T-helper 17 cell (primary cell): ENCODE data around the gene NXNL1. TPM values are rescaled to one million over a fixed set of nuclear protein-coding genes. Genes with fewer than 3 reads are reported as not detected.
"Not testable (repeated sequence)": the region's sequence is repeated elsewhere in the genome, so short reads cannot be mapped to it uniquely, and the experiment has no call there.

Source experiments
- ATAC-seq: fragments of 150-1000 bp; cut with Tn5 transposase; 2 replicates; pipeline ENCODE4 v1.10.0; 2021; ENCODE audit warnings: mild to moderate bottlenecking, moderate library complexity
- DNase-seq, 3 donors: peaks; one replicate each; pipeline versions ENCODE4 v3.0.0 to v3.0.0-alpha.2; 2020 to 2021
- H3K9me3 ChIP-seq: one replicate; pipeline ENCODE4 v1.7.0; 2013; ENCODE audit warnings: low read length, mild to moderate bottlenecking; ENCODE audit not compliant: control insufficient read depth, poor library complexity, severe bottlenecking
- H3K27ac Mint-ChIP-seq: one replicate; pipeline ENCODE4 v1.8.0; 2022; ENCODE audit warnings: mild to moderate bottlenecking, moderate library complexity, mixed read lengths
- H3K27me3 Mint-ChIP-seq: one replicate; pipeline ENCODE4 v1.8.0; 2022; ENCODE audit warnings: mixed read lengths
- H3K36me3 Mint-ChIP-seq: one replicate; pipeline ENCODE4 v1.8.0; 2022; ENCODE audit warnings: low read depth, mixed read lengths
- H3K4me1 Mint-ChIP-seq: one replicate; pipeline ENCODE4 v1.8.0; 2022; ENCODE audit warnings: mild to moderate bottlenecking, mixed read lengths
- H3K4me3 Mint-ChIP-seq: one replicate; pipeline ENCODE4 v1.8.0; 2022; ENCODE audit warnings: mild to moderate bottlenecking, moderate library complexity, mixed read lengths
- total RNA-seq, 4 donors: library from RNA in 2 of 4; stranded (reverse) in 2 of 4; gene quantifications; one replicate each; pipeline ENCODE4 v1.2.3 and lab custom pipeline; 2022 to 2026

The NXNL1 gene, protein sequence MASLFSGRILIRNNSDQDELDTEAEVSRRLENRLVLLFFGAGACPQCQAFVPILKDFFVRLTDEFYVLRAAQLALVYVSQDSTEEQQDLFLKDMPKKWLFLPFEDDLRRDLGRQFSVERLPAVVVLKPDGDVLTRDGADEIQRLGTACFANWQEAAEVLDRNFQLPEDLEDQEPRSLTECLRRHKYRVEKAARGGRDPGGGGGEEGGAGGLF
- not detected for total RNA-seq
- 0 reads per million in 2 donors for total RNA-seq (lab: John Stamatoyannopoulos, UW)

DNA sequence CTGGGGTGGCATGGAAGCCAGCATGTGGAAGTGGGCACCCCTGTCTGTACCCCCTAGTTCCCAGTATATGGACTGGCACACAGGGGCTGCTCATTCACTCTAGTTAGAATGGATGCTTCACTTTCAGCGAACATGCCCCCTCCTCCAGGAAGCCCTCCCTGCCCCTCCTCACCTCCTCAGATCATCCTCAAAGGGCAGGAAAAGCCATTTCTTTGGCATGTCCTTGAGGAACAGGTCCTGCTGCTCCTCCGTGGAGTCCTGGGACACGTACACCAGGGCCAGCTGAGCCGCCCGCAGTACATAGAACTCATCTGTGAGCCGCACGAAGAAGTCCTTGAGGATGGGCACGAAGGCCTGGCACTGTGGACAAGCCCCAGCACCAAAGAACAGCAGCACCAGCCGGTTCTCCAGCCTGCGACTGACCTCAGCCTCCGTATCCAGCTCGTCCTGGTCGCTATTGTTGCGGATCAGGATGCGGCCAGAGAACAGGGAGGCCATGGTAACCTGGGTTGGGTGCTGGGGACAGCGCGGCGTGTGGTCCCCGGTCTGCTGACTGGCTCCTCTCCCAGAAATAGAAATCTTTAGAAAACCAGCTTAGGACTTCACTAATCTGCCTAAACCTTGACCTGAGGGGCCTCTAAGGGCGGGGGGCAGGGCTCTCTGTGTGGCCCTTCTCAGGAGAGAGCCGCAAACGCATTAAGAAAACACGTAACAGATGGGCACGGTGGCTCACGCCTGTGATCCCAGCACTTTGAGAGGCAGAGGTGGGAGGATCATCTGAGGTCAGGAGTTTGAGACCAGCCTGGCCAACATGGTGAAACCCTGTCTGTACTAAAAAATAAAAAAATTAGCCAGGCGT, at the start of gene NXNL1:
TSS of gene NXNL1 (minus strand) at position 555 of the 859 bp plus-strand sequence. CDS start at position 498, 57 bp downstream.
- no peaks in the 10 kb centered on the region for H3K36me3 Mint-ChIP-seq
- H3K27me3 Mint-ChIP-seq: peaks cover 27% of the 10 kb centered on the region
- no peak for DNase-seq
- H3K9me3 ChIP-seq: no peaks in the 10 kb centered on the region
- peaks cover 1% of the 10 kb centered on the region for H3K4me1 Mint-ChIP-seq
- H3K27ac Mint-ChIP-seq: no peak within 1 kb of the TSS
- ATAC-seq: no peak
- no peak within 1 kb of the TSS for H3K4me3 Mint-ChIP-seq

DNA sequence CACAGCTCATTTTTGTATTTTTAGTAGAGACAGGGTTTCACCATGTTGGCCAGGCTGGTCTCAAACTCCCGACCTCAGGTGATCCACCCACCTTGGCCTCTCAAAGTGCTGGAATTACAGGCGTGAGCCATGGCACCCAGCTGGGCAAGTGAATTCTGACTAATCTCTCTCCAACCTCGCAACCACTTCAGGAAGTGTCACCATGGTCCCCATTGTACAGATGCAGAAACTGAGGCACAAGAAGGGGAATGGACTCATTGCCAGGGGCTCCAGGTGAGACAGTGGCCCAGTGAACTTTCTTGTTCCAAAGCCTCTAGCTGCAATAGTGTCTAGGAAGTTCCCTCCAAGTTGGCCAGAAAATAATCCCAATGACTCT, 47.8 kb upstream of the NXNL1 start:
- not testable (repeated sequence) for ATAC-seq, DNase-seq, H3K27ac Mint-ChIP-seq, H3K36me3 Mint-ChIP-seq, H3K9me3 ChIP-seq, H3K27me3 Mint-ChIP-seq
- H3K4me3 Mint-ChIP-seq: peak overlapping the region; percentile 33
- H3K4me1 Mint-ChIP-seq: peaks cover 18% of the 10 kb centered on the region

DNA sequence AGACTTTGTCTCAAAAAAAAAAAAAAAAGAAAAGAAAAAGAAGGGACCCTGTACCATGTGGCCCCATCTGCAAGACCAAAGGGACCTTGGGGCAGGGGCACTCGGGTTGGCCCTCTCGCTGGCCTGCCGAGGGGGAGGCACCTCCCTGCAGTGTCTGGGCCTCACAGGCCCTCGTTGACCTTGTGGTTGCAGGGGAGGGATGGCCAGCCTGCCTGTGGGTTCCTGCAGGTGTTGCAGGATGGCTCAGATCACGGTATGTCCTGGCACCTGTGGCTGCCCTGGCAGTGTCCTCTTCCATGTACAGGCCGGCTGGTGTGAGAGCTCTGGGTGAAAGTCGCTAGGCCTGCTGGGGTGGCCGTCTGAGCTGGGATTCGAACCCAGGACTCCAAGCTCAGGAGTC, 46.0 kb upstream of the NXNL1 start:
- H3K9me3 ChIP-seq: no peaks in the 10 kb centered on the region
- DNase-seq (no peak), ATAC-seq (no peak)
- H3K36me3 Mint-ChIP-seq: peaks cover 4% of the 10 kb centered on the region
- no peak overlapping the region for H3K4me3 Mint-ChIP-seq
- H3K27ac Mint-ChIP-seq: no peak overlapping the region
- H3K27me3 Mint-ChIP-seq: no peaks in the 10 kb centered on the region
- peaks cover 15% of the 10 kb centered on the region for H3K4me1 Mint-ChIP-seq

DNA sequence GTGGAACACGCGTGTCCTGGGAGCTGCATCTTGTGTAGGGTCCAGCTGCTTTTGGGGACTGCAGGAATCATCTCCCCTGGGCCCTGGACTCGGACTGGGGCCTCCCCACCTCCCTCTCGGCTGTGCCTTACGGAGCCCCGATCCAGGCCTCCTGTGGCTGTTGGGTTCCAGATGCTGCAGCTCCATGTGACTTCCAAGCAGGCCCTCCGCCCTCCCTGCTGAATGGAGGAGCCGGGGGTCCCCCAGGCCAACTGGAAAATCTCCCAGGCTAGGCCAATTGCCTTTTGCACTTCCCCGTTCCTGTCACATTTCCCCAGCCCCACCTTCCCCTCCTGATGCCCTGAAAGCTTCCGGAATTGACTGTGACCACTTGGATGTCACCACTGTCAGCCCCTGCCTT, 44.5 kb upstream of the NXNL1 start:
- no peak for DNase-seq
- Mint-ChIP-seq H3K36me3 (peaks cover 4% of the 10 kb centered on the region), H3K4me1 (peaks cover 8% of the 10 kb centered on the region), H3K27ac (no peak overlapping the region), H3K4me3 (no peak overlapping the region), H3K27me3 (no peaks in the 10 kb centered on the region)
- no peak for ATAC-seq
- no peaks in the 10 kb centered on the region for H3K9me3 ChIP-seq

DNA sequence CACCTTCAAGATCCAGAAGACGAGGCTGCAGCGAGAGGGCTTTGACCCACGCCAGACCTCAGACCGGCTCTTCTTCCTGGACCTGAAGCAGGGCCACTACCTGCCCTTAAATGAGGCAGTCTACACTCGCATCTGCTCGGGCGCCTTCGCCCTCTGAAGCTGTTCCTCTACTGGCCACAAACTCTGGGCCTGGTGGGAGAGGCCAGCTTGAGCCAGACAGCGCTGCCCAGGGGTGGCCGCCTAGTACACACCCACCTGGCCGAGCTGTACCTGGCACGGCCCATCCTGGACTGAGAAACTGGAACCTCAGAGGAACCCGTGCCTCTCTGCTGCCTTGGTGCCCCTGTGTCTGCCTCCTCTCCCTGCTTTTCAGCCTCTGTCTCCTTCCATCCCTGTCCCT, 43.7 kb upstream of the NXNL1 start:
- Mint-ChIP-seq H3K36me3 (peaks cover 4% of the 10 kb centered on the region), H3K4me3 (no peak overlapping the region), H3K27ac (no peak overlapping the region), H3K4me1 (peaks cover 10% of the 10 kb centered on the region), H3K27me3 (no peaks in the 10 kb centered on the region)
- no peak for DNase-seq
- H3K9me3 ChIP-seq: no peaks in the 10 kb centered on the region
- ATAC-seq: no peak

DNA sequence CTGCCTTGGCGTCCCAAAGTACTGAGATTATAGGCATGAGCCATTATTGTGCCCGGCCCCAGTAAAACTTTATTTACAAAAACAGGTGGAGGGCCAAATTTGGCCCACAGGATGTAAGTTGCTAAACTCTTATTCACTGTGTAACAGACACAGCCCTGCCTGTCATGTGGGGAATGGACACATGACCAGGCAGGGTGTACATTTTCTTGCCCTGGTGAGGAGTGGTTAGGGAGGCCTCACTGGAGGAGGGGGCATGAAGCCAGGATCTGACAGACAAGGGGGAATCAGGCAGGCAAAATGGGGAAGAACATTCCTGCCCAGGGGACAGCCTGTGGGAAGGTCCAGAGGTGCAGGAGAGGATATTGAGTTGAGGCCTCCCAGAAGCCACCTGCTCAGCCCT, 43.3 kb upstream of the NXNL1 start:
- Mint-ChIP-seq H3K36me3 (peaks cover 4% of the 10 kb centered on the region), H3K27ac (no peak overlapping the region), H3K4me3 (no peak overlapping the region), H3K4me1 (peaks cover 10% of the 10 kb centered on the region), H3K27me3 (no peaks in the 10 kb centered on the region)
- H3K9me3 ChIP-seq: no peaks in the 10 kb centered on the region
- ATAC-seq (no peak), DNase-seq (no peak)

DNA sequence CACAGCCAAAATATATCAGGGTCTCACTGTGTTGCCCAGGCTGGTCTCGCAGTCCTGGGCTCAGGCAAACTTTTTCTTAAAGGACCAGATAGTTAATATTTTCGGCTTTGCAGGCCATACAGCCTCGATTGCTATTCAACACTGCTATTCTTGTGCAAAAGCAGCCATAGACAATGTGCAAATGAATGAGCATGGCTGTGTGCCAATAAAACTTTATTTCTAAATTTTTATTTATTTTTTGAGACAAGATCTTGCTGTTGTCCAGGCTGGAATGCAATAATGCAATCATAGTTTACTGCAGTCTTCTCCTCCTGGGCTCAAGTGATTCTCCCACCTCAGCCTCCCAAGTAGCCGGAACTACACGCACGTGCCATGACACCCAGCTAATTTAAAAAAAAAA, 42.5 kb upstream of the NXNL1 start:
- no peaks in the 10 kb centered on the region for H3K9me3 ChIP-seq
- Mint-ChIP-seq H3K27ac (no peak overlapping the region), H3K27me3 (no peaks in the 10 kb centered on the region), H3K4me1 (peaks cover 10% of the 10 kb centered on the region), H3K4me3 (no peak overlapping the region), H3K36me3 (peaks cover 4% of the 10 kb centered on the region)
- DNase-seq: no peak
- no peak for ATAC-seq

DNA sequence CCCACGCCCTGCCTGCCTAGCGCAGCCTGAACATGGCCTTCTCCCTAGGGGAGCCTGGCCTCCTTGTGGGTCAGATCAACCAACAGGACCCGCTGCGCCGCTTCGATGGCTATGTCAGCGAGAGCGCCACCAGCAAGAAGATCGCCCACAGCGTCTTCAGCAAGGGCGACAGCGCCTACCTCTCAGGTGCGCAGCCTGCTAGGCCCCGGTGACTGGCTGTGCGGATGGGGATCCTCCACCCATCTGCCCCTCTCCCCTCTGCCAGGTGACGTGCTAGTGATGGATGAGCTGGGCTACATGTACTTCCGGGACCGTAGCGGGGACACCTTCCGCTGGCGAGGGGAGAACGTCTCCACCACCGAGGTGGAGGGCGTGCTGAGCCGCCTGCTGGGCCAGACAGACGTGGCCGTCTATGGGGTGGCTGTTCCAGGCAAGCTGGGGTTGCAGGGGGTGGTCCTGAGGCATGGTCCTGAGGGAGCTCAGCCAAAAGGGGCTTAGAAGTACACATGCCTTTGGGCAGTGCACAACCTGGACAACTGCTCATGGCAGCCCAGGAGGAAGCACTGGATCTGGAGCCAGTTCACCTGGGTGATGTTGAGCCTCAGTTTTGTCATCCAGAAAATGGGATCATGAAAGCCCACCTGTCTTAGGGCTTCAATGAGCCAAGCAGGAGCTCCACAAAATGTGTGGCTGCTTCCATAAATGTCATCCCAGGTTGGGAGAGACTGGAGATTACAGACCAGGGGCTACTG, 39.9 kb upstream of the NXNL1 start:
- no peak overlapping the region for H3K4me3 Mint-ChIP-seq
- H3K27ac Mint-ChIP-seq: no peak overlapping the region
- no peaks in the 10 kb centered on the region for H3K9me3 ChIP-seq
- DNase-seq: no peak
- peaks cover 4% of the 10 kb centered on the region for H3K36me3 Mint-ChIP-seq
- no peaks in the 10 kb centered on the region for H3K27me3 Mint-ChIP-seq
- ATAC-seq: no peak
- H3K4me1 Mint-ChIP-seq: peaks cover 20% of the 10 kb centered on the region

DNA sequence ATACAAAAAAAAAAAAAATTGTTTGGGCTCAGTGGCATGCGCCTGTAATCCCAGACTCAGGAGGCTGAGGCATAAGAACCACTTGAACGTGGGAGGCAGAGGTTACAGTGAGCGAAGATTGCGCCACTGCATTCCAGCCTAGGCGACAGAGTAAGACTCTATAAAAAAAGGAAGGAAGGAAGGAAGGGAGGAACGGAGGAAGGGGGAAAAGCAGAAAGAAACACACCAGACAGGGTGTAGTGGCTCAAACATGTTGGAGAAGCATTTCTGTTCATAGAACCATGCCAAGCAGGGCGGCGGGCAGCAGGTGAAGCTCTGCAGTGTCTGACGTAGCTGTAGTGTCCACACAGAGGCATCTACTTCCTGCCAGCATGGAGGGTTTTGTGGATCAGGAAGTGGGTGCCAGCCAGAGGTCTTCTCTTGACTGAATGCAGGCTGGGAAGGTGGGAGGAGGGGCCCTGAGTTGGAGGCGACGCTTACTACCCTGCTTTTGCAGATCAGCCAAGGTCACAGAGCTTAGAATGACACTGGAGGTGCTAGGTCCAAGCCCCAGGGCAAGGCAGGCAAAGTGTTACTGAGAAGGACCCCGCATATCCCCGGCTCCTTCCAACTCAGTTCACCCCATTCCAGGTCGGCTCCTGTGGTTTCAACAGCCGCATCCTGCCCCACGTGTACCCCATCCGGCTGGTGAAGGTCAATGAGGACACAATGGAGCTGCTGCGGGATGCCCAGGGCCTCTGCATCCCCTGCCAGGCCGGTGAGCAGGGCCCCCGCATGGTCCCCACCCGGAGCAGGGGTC, 39.1 kb upstream of the NXNL1 start:
- Mint-ChIP-seq H3K4me3 (no peak overlapping the region), H3K27me3 (no peaks in the 10 kb centered on the region), H3K36me3 (peaks cover 4% of the 10 kb centered on the region), H3K27ac (peak overlapping the region; percentile 80), H3K4me1 (peaks cover 21% of the 10 kb centered on the region)
- ATAC-seq (no peak), DNase-seq (no peak)
- no peaks in the 10 kb centered on the region for H3K9me3 ChIP-seq

DNA sequence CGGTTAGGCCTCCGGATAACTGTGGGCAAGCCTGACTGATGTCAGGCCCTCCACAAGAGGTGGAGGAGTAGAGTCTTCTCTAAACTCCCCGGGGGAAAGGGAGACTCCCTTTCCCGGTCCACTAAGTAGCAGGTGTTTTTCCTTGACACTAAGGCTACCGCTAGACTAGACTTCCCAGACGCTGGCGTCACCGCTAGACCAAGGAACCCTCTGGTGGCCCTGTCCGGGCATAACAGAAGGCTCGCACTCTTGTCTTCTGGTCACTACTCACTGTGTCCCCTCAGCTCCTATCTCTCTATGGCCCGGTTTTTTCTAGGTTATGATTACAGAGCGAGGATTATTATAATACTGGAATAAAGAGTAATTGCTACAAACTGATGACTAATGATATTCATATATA, 38.3 kb upstream of the NXNL1 start:
- H3K27me3 Mint-ChIP-seq, H3K9me3 ChIP-seq, H3K36me3 Mint-ChIP-seq, DNase-seq, H3K4me3 Mint-ChIP-seq, ATAC-seq: not testable (repeated sequence)
- peak overlapping the region; percentile 80 for H3K27ac Mint-ChIP-seq
- H3K4me1 Mint-ChIP-seq: peaks cover 21% of the 10 kb centered on the region

DNA sequence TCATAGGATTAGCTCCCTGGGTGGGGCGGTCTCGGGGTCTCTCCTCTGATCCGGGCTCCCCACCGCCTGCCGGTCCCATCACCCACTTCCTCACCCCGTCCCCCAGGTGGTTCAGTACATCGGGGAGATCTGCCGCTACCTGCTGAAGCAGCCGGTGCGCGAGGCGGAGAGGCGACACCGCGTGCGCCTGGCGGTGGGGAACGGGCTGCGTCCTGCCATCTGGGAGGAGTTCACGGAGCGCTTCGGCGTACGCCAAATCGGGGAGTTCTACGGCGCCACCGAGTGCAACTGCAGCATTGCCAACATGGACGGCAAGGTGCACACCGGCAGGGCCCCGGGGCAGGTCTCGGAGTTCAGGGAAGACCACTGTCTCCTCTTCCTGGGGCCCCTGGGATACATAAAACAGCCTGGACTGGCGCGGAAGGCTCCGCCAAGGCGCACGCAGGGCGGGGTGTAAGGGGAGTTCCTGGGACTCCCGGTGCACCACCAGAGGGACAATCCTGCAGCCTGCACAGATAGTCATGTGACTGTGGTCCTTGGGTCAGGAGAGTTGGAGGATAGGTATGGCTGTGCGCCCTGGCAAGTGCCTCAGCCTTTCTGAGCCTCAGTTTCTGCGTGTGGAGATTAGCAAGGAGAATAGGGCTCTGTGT, 36.5 kb upstream of the NXNL1 start:
- no peak overlapping the region for H3K27ac Mint-ChIP-seq
- H3K4me3 Mint-ChIP-seq: no peak overlapping the region
- H3K4me1 Mint-ChIP-seq: peaks cover 17% of the 10 kb centered on the region
- H3K9me3 ChIP-seq: no peaks in the 10 kb centered on the region
- no peak for DNase-seq
- H3K36me3 Mint-ChIP-seq: peaks cover 3% of the 10 kb centered on the region
- no peak for ATAC-seq
- H3K27me3 Mint-ChIP-seq: no peaks in the 10 kb centered on the region

DNA sequence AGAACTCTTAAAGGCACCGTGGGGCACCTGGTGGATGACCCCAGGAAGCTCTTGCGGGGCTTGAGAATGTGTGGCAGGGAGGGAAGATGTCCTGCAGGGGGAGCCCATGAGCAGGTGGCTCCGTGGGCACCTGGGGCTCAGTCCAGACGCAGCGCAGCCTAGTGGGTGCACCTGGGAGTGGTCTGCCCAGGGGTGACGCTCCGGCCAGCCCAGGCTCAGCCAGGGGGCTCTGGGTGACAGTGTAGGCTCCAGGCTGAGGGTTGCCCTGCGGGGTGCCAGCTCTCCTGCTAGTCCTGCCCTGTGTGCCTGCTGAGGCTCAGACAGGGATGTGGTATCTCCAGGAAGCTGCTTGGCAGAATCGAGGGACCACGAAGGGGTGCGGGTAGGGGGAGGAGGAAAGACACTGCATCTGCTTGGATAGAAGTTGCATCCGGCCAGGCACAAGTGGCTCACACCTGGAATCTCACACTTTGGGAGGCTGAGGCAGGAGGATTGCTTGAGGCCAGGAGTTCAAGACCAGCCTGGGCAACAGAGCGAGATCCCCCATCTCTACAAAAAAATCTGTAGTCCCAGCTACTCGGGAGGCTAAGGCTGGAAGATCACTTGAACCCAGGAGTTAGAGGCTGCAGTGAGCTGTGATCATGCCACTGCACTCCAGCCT, 35.7 kb upstream of the NXNL1 start:
- H3K4me1 Mint-ChIP-seq: peaks cover 17% of the 10 kb centered on the region
- ATAC-seq: peak; percentile 99
- H3K27me3 Mint-ChIP-seq: no peaks in the 10 kb centered on the region
- H3K27ac Mint-ChIP-seq: no peak overlapping the region
- no peaks in the 10 kb centered on the region for H3K9me3 ChIP-seq
- H3K36me3 Mint-ChIP-seq: peaks cover 3% of the 10 kb centered on the region
- peak overlapping the region; percentile 39 for H3K4me3 Mint-ChIP-seq
- peak; percentile 61 to 72 (median 63) for DNase-seq
